Central memory CD8-positive, alpha-beta T cell (primary cell): ENCODE measurements around the gene U2AF1.
"Not testable (repeated sequence)": the region's sequence is repeated elsewhere in the genome, so short reads cannot be mapped to it uniquely, and the experiment has no call there.

Experiments
- ATAC-seq: fragments of 150-1000 bp; cut with Tn5 transposase; replicated peaks from 2 replicates; pipeline ENCODE4 v1.10.0; 2022; ENCODE audit warnings: mild to moderate bottlenecking, moderate FRiP score, moderate number of reproducible peaks; ENCODE audit not compliant: poor library complexity, severe bottlenecking; ENCODE audit errors: extremely low read depth
- DNase-seq, 2 donors: peaks; one replicate each; pipeline ENCODE4 v3.0.0; 2021; ENCODE audit warnings: low spot score in 2 of 2
- H3K27ac Mint-ChIP-seq: one replicate; pipeline ENCODE4 v1.8.0; 2022; ENCODE audit warnings: low read depth, mild to moderate bottlenecking, moderate library complexity, mixed read lengths
- H3K27me3 Mint-ChIP-seq: one replicate; pipeline ENCODE4 v1.8.0; 2022; ENCODE audit warnings: mixed read lengths
- H3K36me3 Mint-ChIP-seq: one replicate; pipeline ENCODE4 v1.8.0; 2022; ENCODE audit warnings: mild to moderate bottlenecking, moderate library complexity, mixed read lengths; ENCODE audit not compliant: insufficient read depth
- H3K4me1 Mint-ChIP-seq: one replicate; pipeline ENCODE4 v1.8.0; 2022; ENCODE audit warnings: mixed read lengths
- H3K4me3 Mint-ChIP-seq: one replicate; pipeline ENCODE4 v1.8.0; 2022; ENCODE audit warnings: mild to moderate bottlenecking, moderate library complexity, mixed read lengths
- H3K9me3 Mint-ChIP-seq: one replicate; pipeline ENCODE4 v1.8.0; 2022; ENCODE audit warnings: mixed read lengths

The U2AF1 gene

DNA sequence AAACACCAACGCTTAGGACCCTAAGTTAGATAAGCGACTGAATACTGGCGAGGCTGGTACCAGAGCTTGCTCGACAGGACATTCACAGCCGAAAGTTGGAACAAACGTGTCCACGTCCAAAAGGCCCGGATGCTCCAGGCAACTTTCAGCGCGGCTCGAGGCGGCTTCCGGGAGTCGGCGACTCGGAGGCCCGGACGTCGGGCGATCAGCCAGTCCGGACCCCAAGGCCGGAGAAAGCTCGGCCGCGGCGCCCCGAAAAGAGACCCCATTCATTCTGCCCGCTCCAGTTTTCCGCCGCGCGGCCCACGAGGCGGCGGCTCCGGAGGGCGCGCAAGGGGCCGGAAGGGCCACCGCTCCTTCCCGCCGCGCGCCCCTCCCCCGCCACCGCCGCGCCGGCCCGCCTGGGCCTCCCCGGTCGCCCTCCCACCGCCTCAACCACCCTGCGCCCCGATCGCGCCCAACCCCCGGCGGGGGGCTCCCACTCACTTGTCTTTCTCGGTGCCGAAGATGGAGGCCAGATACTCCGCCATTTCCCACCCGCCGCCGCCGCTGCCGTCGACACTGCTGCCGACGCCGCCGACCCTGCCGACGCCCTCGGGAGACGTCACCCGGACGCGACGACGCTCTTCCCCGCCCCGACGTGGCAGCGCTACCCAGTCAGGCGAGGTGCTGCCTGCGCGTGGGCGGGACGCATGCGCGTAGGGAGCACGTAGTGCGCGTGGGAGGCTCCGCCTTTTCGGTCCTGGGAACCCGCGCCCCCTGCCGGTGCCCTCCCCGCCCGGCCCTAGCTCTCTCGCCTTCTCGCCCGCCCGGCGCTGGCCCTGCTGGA is at the start of gene U2AF1:
TSS of gene U2AF1 (minus strand) at position 606 of the 829 bp plus-strand sequence. CDS start at position 530, 76 bp downstream.
- not testable (repeated sequence) for H3K9me3 Mint-ChIP-seq, H3K4me1 Mint-ChIP-seq, H3K36me3 Mint-ChIP-seq, H3K27ac Mint-ChIP-seq, H3K27me3 Mint-ChIP-seq
- DNase-seq, result peak; percentile 16 to 65
- peak; percentile 90 for ATAC-seq
- H3K4me3 Mint-ChIP-seq, result peak within 1 kb of the TSS; percentile 32

- not testable (repeated sequence) for H3K27ac Mint-ChIP-seq, DNase-seq, H3K27me3 Mint-ChIP-seq, H3K4me1 Mint-ChIP-seq, H3K4me3 Mint-ChIP-seq, H3K36me3 Mint-ChIP-seq, H3K9me3 Mint-ChIP-seq, ATAC-seq
These were observed 46.2 kb upstream of the U2AF1 start for GRCh38 chr21:43153601-43154000.

GRCh38 chr21:43149344-43149743 is 42.0 kb upstream of the U2AF1 start:
- ATAC-seq, H3K9me3 Mint-ChIP-seq, H3K27ac Mint-ChIP-seq, H3K4me3 Mint-ChIP-seq, H3K4me1 Mint-ChIP-seq, DNase-seq, H3K36me3 Mint-ChIP-seq, H3K27me3 Mint-ChIP-seq: not testable (repeated sequence)

- H3K27me3 Mint-ChIP-seq, H3K27ac Mint-ChIP-seq, DNase-seq, H3K4me1 Mint-ChIP-seq, H3K36me3 Mint-ChIP-seq, ATAC-seq, H3K4me3 Mint-ChIP-seq, H3K9me3 Mint-ChIP-seq: not testable (repeated sequence)
These were observed 40.6 kb upstream of the U2AF1 start for GRCh38 chr21:43147999-43148398.

DNA sequence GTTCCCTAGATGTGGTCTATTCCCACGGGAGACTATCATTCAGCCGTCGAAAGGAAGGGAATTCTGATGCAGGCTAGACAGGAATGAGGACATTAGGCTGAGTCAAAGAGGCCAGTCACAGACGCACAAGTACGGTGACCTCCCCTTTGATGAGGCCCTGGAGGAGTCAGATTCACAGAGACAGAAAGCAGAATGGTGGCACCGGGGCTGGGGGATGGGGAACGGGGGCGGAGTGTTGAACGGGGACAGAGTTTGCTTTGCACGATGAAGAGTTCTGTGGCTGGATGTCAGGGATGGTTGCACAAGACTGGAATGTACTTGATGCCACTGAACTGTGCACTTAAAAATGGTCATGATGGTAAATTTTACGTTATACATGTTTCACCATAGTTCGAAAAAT is 39.3 kb upstream of the U2AF1 start:
- not testable (repeated sequence) for H3K4me1 Mint-ChIP-seq, DNase-seq, H3K9me3 Mint-ChIP-seq, H3K27me3 Mint-ChIP-seq, H3K36me3 Mint-ChIP-seq, H3K4me3 Mint-ChIP-seq, H3K27ac Mint-ChIP-seq, ATAC-seq

DNA sequence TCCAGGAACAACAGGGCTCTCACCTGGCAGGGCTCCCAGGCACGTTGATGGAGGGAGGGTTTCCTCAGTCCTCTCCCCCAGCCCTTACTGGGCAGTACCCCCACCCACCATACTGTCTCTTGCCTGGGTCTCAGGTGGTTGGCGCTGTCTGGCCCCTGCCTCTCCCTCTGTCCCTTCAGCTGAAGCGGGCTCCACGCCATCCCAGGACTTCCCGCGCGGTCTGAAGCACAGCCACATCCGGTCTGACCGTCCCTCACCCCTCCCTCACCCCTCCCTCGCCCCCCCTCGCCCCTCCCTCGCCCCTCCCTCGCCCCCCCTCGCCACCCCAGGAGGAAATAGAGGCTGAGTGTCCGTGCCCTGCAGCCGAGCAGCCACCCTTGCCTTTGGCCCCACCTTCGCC is 34.0 kb upstream of the U2AF1 start:
- H3K4me3 Mint-ChIP-seq, H3K27ac Mint-ChIP-seq, DNase-seq, H3K9me3 Mint-ChIP-seq, H3K36me3 Mint-ChIP-seq, H3K27me3 Mint-ChIP-seq, ATAC-seq, H3K4me1 Mint-ChIP-seq: not testable (repeated sequence)

- H3K36me3 Mint-ChIP-seq, ATAC-seq, H3K4me1 Mint-ChIP-seq, H3K27ac Mint-ChIP-seq, H3K27me3 Mint-ChIP-seq, DNase-seq, H3K4me3 Mint-ChIP-seq, H3K9me3 Mint-ChIP-seq: not testable (repeated sequence)
These were observed 31.6 kb upstream of the U2AF1 start for GRCh38 chr21:43138944-43139343.

- H3K36me3 Mint-ChIP-seq, ATAC-seq, H3K27ac Mint-ChIP-seq, DNase-seq, H3K27me3 Mint-ChIP-seq, H3K4me3 Mint-ChIP-seq, H3K9me3 Mint-ChIP-seq, H3K4me1 Mint-ChIP-seq: not testable (repeated sequence)
These were observed 27.1 kb upstream of the U2AF1 start for GRCh38 chr21:43134520-43134919.

DNA sequence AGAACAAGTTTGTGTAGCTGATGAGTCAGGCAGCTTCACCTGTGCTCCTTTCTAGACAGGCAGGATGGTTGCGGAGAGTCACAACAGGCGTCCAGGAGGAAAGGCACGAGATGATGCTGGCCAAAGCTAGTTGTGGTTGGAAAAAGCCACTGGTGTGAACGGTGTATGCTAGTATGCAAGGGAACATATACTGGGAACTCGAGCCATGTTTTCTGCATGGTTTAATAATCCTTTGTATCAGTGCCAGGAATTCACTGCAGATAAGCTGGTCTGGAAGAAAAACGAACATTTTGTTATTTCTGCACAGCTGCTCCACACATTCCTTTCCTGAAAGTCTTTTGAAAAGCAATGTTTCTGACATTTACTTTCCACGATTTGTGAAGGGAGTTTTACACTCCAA is 22.7 kb upstream of the U2AF1 start:
- H3K27ac Mint-ChIP-seq, H3K4me3 Mint-ChIP-seq, ATAC-seq, H3K27me3 Mint-ChIP-seq, H3K9me3 Mint-ChIP-seq, H3K36me3 Mint-ChIP-seq, H3K4me1 Mint-ChIP-seq, DNase-seq: not testable (repeated sequence)

DNA sequence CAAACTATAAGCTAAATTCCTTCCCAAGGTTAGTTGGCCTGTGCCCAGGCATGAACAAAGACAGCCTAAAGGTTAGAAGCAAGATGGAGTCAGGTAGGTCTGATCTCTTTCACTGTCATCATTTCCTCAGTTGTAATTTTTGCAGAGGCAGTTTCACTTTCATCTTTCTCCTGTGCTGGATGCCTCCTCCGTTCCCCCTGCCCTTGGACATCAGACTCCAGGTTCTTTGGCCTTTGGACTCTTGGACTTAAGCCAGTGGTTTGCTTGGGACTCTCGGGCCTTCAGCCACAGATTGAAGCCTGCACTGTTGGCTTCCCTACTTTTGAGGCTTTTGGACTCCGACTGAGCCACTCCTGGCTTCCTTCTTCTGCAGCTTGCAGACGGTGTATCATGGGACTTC is 8.6 kb upstream of the U2AF1 start:
- not testable (repeated sequence) for DNase-seq, H3K4me1 Mint-ChIP-seq, H3K9me3 Mint-ChIP-seq, H3K4me3 Mint-ChIP-seq, ATAC-seq, H3K36me3 Mint-ChIP-seq, H3K27me3 Mint-ChIP-seq, H3K27ac Mint-ChIP-seq

GRCh38 chr21:43114483-43114882 is 7.1 kb upstream of the U2AF1 start:
- not testable (repeated sequence) for H3K9me3 Mint-ChIP-seq, H3K4me1 Mint-ChIP-seq, H3K27ac Mint-ChIP-seq, DNase-seq, ATAC-seq, H3K27me3 Mint-ChIP-seq, H3K36me3 Mint-ChIP-seq, H3K4me3 Mint-ChIP-seq

DNA sequence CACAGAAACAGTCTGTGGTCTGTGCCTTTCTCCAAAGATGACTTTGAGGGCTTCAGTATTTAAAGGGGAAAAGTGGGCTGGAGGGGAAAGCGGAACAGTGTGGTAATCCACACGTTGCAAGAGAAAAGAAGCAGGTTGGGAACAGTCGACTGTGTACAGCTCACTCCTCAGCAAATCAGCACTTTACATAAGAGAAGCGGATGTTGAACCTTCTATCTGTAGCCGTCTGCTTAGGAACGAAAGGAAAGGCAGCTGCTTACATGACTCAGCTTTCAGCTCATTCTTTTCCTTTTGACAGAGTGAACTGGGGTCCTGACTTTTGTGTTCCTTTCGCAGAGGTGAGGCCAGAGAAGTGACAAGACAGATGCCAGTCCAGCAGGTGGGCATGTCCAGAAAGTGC is 1.6 kb upstream of the U2AF1 start:
- not testable (repeated sequence) for H3K4me1 Mint-ChIP-seq, ATAC-seq, H3K4me3 Mint-ChIP-seq, DNase-seq, H3K36me3 Mint-ChIP-seq, H3K9me3 Mint-ChIP-seq, H3K27ac Mint-ChIP-seq, H3K27me3 Mint-ChIP-seq

- H3K36me3 Mint-ChIP-seq, H3K27me3 Mint-ChIP-seq, H3K4me3 Mint-ChIP-seq, H3K27ac Mint-ChIP-seq, ATAC-seq, DNase-seq, H3K4me1 Mint-ChIP-seq, H3K9me3 Mint-ChIP-seq: not testable (repeated sequence)
These were observed 807 bp upstream of the U2AF1 start for GRCh38 chr21:43108177-43108576.
